Neural progenitor cell (in vitro differentiated cells): ENCODE results near the gene TM9SF3. TPM values are rescaled to one million over a fixed set of nuclear protein-coding genes. Genes with fewer than 3 reads are reported as not detected.

Experiments
- DNase-seq: peaks from one replicate; pipeline ENCODE4 v3.0.0-alpha.2; 2016; ENCODE audit warnings: low spot score
- H2AFZ ChIP-seq: fragments of 200-600 bp; sonication (generic); replicated peaks from 2 replicates; pipeline ENCODE4 v1.6.1; 2016; ENCODE audit warnings: antibody characterized with exemption
- H3F3A ChIP-seq: fragments of 200-600 bp; sonication (generic); 2 replicates; pipeline ENCODE4 v1.6.1; 2016; ENCODE audit warnings: antibody characterized with exemption, low read depth
- H3K27ac ChIP-seq: fragments of 200-600 bp; sonication (generic); 2 replicates; pipeline ENCODE4 v1.5.1; 2016; ENCODE audit warnings: mild to moderate bottlenecking
- H3K27me3 ChIP-seq: fragments of 200-600 bp; sonication (generic); 2 replicates; pipeline ENCODE4 v1.6.1; 2016; ENCODE audit warnings: mild to moderate bottlenecking, moderate library complexity
- H3K36me3 ChIP-seq: fragments of 200-600 bp; sonication (generic); 2 replicates; pipeline ENCODE4 v1.5.1; 2016
- H3K4me1 ChIP-seq: fragments of 200-600 bp; sonication (generic); 2 replicates; pipeline ENCODE4 v1.6.1; 2016; ENCODE audit warnings: mixed run types
- H3K4me2 ChIP-seq: fragments of 200-600 bp; sonication (generic); 2 replicates; pipeline ENCODE4 v1.6.1; 2016
- H3K4me3 ChIP-seq: fragments of 200-600 bp; sonication (generic); 2 replicates; pipeline ENCODE4 v1.5.1; 2016
- H3K79me2 ChIP-seq: fragments of 200-600 bp; sonication (generic); 2 replicates; pipeline ENCODE4 v1.6.1; 2016; ENCODE audit warnings: low read depth
- H3K9ac ChIP-seq: fragments of 200-600 bp; sonication (generic); 2 replicates; pipeline ENCODE4 v1.6.1; 2016
- H3K9me3 ChIP-seq: fragments of 200-600 bp; sonication (generic); 2 replicates; pipeline ENCODE4 v1.5.1; 2016; ENCODE audit warnings: low read depth
- H4K20me1 ChIP-seq: fragments of 200-600 bp; sonication (generic); 2 replicates; pipeline ENCODE4 v1.6.1; 2016; ENCODE audit warnings: low read depth
- H3K27ac Mint-ChIP-seq: 3 replicates; pipeline ENCODE4 v1.8.0; 2021; ENCODE audit warnings: mixed read lengths
- H3K27me3 Mint-ChIP-seq: 2 replicates; pipeline ENCODE4 v1.8.0; 2022; ENCODE audit warnings: low read depth, mild to moderate bottlenecking, inconsistent platforms, moderate library complexity, mixed read lengths; ENCODE audit not compliant: insufficient read depth
- H3K36me3 Mint-ChIP-seq: 3 replicates; pipeline ENCODE4 v1.8.0; 2021; ENCODE audit warnings: mixed read lengths
- H3K4me1 Mint-ChIP-seq: 3 replicates; pipeline ENCODE4 v1.8.0; 2021; ENCODE audit warnings: mixed read lengths
- H3K4me3 Mint-ChIP-seq: 3 replicates; pipeline ENCODE4 v1.8.0; 2021; ENCODE audit warnings: mild to moderate bottlenecking, moderate library complexity, mixed read lengths
- H3K9me3 Mint-ChIP-seq: 3 replicates; pipeline ENCODE4 v1.8.0; 2020; ENCODE audit warnings: mixed read lengths
- EZH2 ChIP-seq: fragments of 200-600 bp; sonication (generic); IDR thresholded peaks from 2 replicates; pipeline ENCODE4 v1.6.1; 2017; ENCODE audit warnings: antibody characterized with exemption, mild to moderate bottlenecking, moderate library complexity
- EZH2phosphoT487 ChIP-seq: fragments of 200-600 bp; sonication (generic); IDR thresholded peaks from 2 replicates; pipeline ENCODE4 v1.6.1; 2017; ENCODE audit warnings: antibody characterized with exemption
- total RNA-seq: library from RNA; depleted of rRNA; stranded (reverse); fragments of >200 nt; gene quantifications from 2 replicates; pipeline ENCODE4 v1.2.3, GENCODE V29; 2015; ENCODE audit warnings: low replicate concordance
- TF ChIP-seq, protein P1 (sequence below): fragments of 200-600 bp; sonication (generic); IDR thresholded peaks from 2 replicates; pipeline ENCODE4 v1.5.1; 2017; ENCODE audit warnings: antibody characterized with exemption, mild to moderate bottlenecking

The TM9SF3 gene
- total RNA-seq, 1 donor from 2014 or later = 122 TPM

DNA sequence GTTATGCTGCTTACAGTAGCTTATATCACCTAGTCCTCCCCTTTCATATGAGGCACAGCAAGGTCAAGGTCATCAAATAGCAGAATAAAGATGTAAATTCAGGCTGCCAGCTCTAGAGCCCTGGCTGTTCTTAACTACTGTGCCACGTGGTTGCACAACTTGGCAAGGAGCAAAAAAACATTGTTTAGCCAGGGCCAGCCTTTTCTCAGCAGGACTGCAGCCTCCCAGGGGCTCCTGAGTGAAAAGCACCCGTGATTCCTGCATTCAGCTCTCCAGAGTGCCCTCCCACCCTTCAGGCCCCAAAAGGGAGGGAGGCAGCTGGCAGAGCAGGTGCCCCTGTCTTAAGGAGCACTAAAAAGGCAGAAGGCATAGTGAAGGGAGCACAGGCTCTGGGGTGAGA is 31.8 kb upstream of the TM9SF3 start:
- DNase-seq = no peak
- no peaks in the 10 kb centered on the region for H3F3A ChIP-seq
- H3K27ac Mint-ChIP-seq = no peak overlapping the region
- H2AFZ ChIP-seq = no peak overlapping the region
- H4K20me1 ChIP-seq = no peaks in the 10 kb centered on the region
- peaks cover 4% of the 10 kb centered on the region for H3K4me1 ChIP-seq
- no peaks in the 10 kb centered on the region for H3K27me3 ChIP-seq
- no peak overlapping the region for H3K27ac ChIP-seq
- H3K4me2 ChIP-seq = no peak overlapping the region
- no peak overlapping the region for H3K4me3 ChIP-seq
- no peaks in the 10 kb centered on the region for H3K9me3 Mint-ChIP-seq
- H3K36me3 Mint-ChIP-seq = no peaks in the 10 kb centered on the region
- no peaks in the 10 kb centered on the region for H3K79me2 ChIP-seq
- H3K9ac ChIP-seq = no peak overlapping the region
- no peaks in the 10 kb centered on the region for H3K9me3 ChIP-seq
- TF ChIP-seq, protein P1, sequence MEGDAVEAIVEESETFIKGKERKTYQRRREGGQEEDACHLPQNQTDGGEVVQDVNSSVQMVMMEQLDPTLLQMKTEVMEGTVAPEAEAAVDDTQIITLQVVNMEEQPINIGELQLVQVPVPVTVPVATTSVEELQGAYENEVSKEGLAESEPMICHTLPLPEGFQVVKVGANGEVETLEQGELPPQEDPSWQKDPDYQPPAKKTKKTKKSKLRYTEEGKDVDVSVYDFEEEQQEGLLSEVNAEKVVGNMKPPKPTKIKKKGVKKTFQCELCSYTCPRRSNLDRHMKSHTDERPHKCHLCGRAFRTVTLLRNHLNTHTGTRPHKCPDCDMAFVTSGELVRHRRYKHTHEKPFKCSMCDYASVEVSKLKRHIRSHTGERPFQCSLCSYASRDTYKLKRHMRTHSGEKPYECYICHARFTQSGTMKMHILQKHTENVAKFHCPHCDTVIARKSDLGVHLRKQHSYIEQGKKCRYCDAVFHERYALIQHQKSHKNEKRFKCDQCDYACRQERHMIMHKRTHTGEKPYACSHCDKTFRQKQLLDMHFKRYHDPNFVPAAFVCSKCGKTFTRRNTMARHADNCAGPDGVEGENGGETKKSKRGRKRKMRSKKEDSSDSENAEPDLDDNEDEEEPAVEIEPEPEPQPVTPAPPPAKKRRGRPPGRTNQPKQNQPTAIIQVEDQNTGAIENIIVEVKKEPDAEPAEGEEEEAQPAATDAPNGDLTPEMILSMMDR = no peak
- TF ChIP-seq EZH2phosphoT487 (no peak), EZH2 (no peak)
- H3K4me3 Mint-ChIP-seq = no peak overlapping the region
- peaks cover 11% of the 10 kb centered on the region for H3K4me1 Mint-ChIP-seq
- H3K36me3 ChIP-seq = no peaks in the 10 kb centered on the region
- H3K27me3 Mint-ChIP-seq = peaks cover 2% of the 10 kb centered on the region

DNA sequence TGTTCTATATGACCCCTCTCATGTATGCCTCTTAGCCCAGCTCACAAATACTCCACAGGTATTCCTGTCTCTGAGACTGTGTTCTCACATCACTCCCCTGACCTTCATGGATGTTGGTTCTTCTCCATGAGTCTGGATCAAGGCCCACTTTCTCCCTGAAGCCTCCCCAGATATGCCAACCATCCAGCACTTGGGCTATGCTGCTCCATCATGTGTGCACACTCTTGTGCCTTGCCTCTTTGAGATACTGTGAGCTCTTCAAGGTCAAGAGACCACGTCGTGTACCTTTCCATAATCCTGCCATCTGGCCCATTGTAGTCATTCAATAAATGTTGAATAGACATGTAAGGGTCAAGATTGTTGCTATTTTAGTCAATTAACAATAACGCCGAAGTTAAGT is 30.1 kb upstream of the TM9SF3 start:
- Mint-ChIP-seq H3K9me3 (no peaks in the 10 kb centered on the region), H3K4me1 (peaks cover 11% of the 10 kb centered on the region), H3K27ac (no peak overlapping the region), H3K4me3 (no peak overlapping the region), H3K27me3 (peaks cover 2% of the 10 kb centered on the region), H3K36me3 (no peaks in the 10 kb centered on the region)
- TF ChIP-seq, protein P1 = no peak
- TF ChIP-seq EZH2 (no peak), EZH2phosphoT487 (no peak)
- Histone ChIP-seq H4K20me1 (no peaks in the 10 kb centered on the region), H3K9me3 (no peaks in the 10 kb centered on the region), H3K36me3 (no peaks in the 10 kb centered on the region), H3K4me2 (no peak overlapping the region), H2AFZ (no peak overlapping the region), H3F3A (no peaks in the 10 kb centered on the region), H3K27ac (no peak overlapping the region), H3K9ac (no peak overlapping the region), H3K4me1 (peaks cover 4% of the 10 kb centered on the region), H3K79me2 (no peaks in the 10 kb centered on the region), H3K4me3 (no peak overlapping the region), H3K27me3 (no peaks in the 10 kb centered on the region)
- DNase-seq = no peak

DNA sequence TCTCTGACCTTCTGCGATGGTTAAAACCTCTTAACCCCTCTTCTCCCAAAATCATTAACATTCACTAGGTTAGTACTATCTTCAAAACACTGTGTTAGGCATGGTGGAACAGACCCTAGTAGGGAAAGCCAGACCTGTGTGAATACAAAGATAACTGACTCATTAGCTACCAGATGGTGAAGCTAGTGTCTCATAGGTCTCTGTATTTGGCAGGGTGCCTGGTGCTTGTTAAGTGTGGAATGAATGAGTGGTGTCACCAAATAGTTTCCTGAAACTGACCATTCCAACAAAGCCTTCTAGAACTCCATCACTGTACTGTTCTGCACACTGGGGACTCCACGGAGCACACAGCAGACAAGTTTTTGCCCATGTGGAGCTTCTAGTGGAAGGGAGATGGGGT is 27.7 kb upstream of the TM9SF3 start:
- Histone ChIP-seq H3K4me3 (no peak overlapping the region), H3K9me3 (no peaks in the 10 kb centered on the region), H3K4me1 (peaks cover 4% of the 10 kb centered on the region), H3K27ac (no peak overlapping the region), H3K27me3 (no peaks in the 10 kb centered on the region), H3K9ac (no peak overlapping the region), H3F3A (no peaks in the 10 kb centered on the region), H3K4me2 (no peak overlapping the region), H4K20me1 (no peaks in the 10 kb centered on the region), H3K79me2 (no peaks in the 10 kb centered on the region), H3K36me3 (no peaks in the 10 kb centered on the region), H2AFZ (no peak overlapping the region)
- TF ChIP-seq EZH2 (no peak), EZH2phosphoT487 (no peak)
- TF ChIP-seq, protein P1 = no peak
- H3K27me3 Mint-ChIP-seq = peaks cover 4% of the 10 kb centered on the region
- peaks cover 3% of the 10 kb centered on the region for H3K4me1 Mint-ChIP-seq
- H3K4me3 Mint-ChIP-seq = no peak overlapping the region
- no peaks in the 10 kb centered on the region for H3K36me3 Mint-ChIP-seq
- no peak overlapping the region for H3K27ac Mint-ChIP-seq
- no peaks in the 10 kb centered on the region for H3K9me3 Mint-ChIP-seq
- no peak for DNase-seq
